ENCODE data around the gene PTGR3. TPM values are rescaled to one million over a fixed set of nuclear protein-coding genes. Genes with fewer than 3 reads are reported as not detected.

Gene PTGR3
- total RNA-seq, 2 experiments from 2014 or later, result 14.1 to 14.3 TPM

DNA sequence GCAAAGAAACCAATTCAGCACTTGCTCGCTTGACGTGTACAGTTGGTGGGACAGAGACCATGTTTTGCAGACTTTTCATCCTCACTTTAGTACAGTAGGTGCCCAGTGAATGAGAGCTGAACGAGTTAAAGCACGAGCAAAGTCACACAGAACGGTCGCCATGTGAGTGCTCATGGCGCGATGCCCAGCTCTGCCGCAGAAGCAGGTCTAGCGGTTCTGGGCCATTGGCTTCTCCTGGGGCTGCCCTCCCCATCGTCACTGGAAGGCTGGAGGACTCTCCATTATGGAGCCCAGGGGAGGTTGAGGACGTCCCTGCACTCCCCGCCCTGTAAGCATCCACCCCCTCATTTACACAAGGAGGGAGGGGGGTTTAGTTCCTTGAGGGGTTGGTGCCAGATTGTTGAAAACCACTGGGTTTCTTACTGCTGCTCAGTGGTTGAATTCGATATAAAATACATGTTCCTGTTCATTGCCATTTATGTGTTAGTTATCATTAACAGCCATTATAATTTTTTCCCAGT, 24.9 kb downstream of the PTGR3 start:
- TF ChIP-seq, protein P1, sequence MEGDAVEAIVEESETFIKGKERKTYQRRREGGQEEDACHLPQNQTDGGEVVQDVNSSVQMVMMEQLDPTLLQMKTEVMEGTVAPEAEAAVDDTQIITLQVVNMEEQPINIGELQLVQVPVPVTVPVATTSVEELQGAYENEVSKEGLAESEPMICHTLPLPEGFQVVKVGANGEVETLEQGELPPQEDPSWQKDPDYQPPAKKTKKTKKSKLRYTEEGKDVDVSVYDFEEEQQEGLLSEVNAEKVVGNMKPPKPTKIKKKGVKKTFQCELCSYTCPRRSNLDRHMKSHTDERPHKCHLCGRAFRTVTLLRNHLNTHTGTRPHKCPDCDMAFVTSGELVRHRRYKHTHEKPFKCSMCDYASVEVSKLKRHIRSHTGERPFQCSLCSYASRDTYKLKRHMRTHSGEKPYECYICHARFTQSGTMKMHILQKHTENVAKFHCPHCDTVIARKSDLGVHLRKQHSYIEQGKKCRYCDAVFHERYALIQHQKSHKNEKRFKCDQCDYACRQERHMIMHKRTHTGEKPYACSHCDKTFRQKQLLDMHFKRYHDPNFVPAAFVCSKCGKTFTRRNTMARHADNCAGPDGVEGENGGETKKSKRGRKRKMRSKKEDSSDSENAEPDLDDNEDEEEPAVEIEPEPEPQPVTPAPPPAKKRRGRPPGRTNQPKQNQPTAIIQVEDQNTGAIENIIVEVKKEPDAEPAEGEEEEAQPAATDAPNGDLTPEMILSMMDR (IDR thresholded peaks at IDR 0.05), result no peak

DNA sequence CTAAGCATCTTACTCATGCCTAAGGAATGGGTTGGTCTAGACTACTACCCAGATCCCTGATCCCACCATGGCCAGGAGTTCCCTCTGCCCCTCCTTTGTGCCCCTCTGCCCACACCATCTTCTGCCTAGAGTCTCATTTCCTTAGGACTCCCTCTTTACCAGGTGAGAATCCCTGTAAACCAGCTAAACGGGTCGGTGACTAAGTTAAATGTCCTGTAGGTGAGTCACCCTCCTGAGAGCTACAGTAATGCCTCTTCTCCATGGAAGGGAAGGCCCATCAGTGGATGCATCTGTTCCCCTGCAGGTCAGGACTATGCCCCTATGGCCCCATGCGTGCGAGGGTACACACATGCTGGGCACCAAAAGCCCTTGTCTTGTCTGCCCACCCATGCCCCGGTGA, 25.4 kb downstream of the PTGR3 start:
- H3K27ac Mint-ChIP-seq, result no peak overlapping the region
- DNase-seq, result no peak
- TF ChIP-seq, protein P1 (IDR thresholded peaks at IDR 0.05), result no peak

More for the DNA sequence above, 24.9 kb downstream of the PTGR3 start:
- Histone ChIP-seq H3K4me1 (ENCODE audit: insufficient read depth, low read length) (no peaks in the 10 kb centered on the region), H3K4me3 (ENCODE audit: low read length) (no peak overlapping the region), H3K27ac (ENCODE audit: low read depth in 1 of 2, low read length in 2 of 2) (no peak overlapping the region), H3K9me3 (ENCODE audit: control insufficient read depth in 1 of 2, insufficient read depth in 1 of 2, low read length in 2 of 2) (no peaks in the 10 kb centered on the region), H3K27me3 (ENCODE audit: control insufficient read depth in 1 of 2, insufficient read depth in 2 of 2, low read length in 2 of 2) (no peaks in the 10 kb centered on the region), H3K36me3 (ENCODE audit: insufficient read depth, low read length) (no peaks in the 10 kb centered on the region)
- H3K27ac Mint-ChIP-seq, result no peak overlapping the region
- ChIA-PET CTCF (no interaction called here), POLR2A (interaction anchor here (1.2 kb wide), 1 partner anchor 9 kb away, joined by 4 read pairs; no protein-coding TSS in a partner anchor)
- H3K4me1 Mint-ChIP-seq (ENCODE audit: low read depth), result no peaks in the 10 kb centered on the region
- H3K36me3 Mint-ChIP-seq (ENCODE audit: low read depth), result no peaks in the 10 kb centered on the region
- H3K27me3 Mint-ChIP-seq, result peaks cover 4% of the 10 kb centered on the region
- intact Hi-C loops (cut with DNase I, micrococcal nuclease), result no loop called here
- ATAC-seq (ENCODE audit: poor library complexity) (no peak), DNase-seq (no peak)
- H3K9me3 Mint-ChIP-seq, result no peaks in the 10 kb centered on the region
- no peak overlapping the region for H3K4me3 Mint-ChIP-seq

DNA sequence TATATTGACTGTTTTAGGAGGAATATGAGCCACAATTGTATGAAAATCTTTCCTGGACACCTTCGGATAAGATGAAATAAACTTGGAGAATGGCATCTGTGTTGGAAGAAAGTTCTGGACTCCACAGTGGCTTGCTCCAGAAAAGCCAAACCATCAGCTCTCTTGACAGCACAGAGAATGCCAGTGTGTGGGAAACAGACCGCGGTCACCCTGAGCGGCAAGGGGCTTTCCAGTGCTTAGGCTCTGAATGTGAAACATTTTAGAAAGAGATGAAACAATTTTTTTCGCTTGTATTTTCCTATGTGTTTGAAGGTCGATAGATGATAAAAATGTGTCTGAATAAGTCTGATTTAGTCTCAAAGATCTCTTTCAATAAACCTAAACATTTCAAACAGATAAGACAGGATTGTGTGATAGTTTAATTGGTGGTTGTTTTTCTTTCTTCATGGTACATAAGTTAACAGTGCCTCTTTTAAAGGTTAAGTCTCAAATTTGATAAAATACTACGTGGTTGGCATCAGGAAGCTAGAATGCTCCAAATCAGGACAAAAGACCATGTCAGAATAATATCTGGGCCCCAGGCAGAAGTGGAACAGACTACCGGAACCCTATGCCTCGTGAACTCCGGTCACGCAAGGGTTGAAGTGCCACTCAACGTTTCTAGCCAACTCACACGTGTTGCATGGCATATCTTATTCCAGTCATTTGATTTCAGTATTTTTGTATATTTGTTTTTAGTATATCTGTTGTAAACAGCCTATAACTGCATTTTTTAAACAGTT, 28.9 kb downstream of the PTGR3 start:
- no peak overlapping the region for H3K4me3 ChIP-seq (ENCODE audit: low read length)
- TF ChIP-seq, protein P1 (IDR thresholded peaks at IDR 0.05), result no peak
- H3K4me3 Mint-ChIP-seq, result no peak overlapping the region
- ATAC-seq (ENCODE audit: poor library complexity) (no peak), DNase-seq (no peak)
- no peaks in the 10 kb centered on the region for H3K36me3 Mint-ChIP-seq (ENCODE audit: low read depth)
- ChIA-PET CTCF (no interaction called here), POLR2A (no interaction called here)
- H3K27me3 Mint-ChIP-seq, result no peaks in the 10 kb centered on the region
- no peaks in the 10 kb centered on the region for H3K36me3 ChIP-seq (ENCODE audit: insufficient read depth, low read length)
- H3K27ac ChIP-seq (ENCODE audit: low read depth in 1 of 2, low read length in 2 of 2), result no peak overlapping the region
- H3K27ac Mint-ChIP-seq, result no peak overlapping the region
- no peaks in the 10 kb centered on the region for H3K9me3 ChIP-seq (ENCODE audit: control insufficient read depth in 1 of 2, insufficient read depth in 1 of 2, low read length in 2 of 2)
- no peaks in the 10 kb centered on the region for H3K4me1 ChIP-seq (ENCODE audit: insufficient read depth, low read length)
- H3K27me3 ChIP-seq (ENCODE audit: control insufficient read depth in 1 of 2, insufficient read depth in 2 of 2, low read length in 2 of 2), result no peaks in the 10 kb centered on the region
- intact Hi-C loops (cut with DNase I, micrococcal nuclease), result loop anchor here in 1 of 2 experiments (5.0 kb wide), 1 partner anchor 297 kb away; no protein-coding TSS in a partner anchor
- no peaks in the 10 kb centered on the region for H3K9me3 Mint-ChIP-seq
- no peaks in the 10 kb centered on the region for H3K4me1 Mint-ChIP-seq (ENCODE audit: low read depth)

More for the DNA sequence above, 25.4 kb downstream of the PTGR3 start:
- Mint-ChIP-seq H3K4me1 (ENCODE audit: low read depth) (no peaks in the 10 kb centered on the region), H3K4me3 (no peak overlapping the region), H3K27me3 (peaks cover 4% of the 10 kb centered on the region), H3K36me3 (ENCODE audit: low read depth) (no peaks in the 10 kb centered on the region), H3K9me3 (no peaks in the 10 kb centered on the region)
- ChIA-PET CTCF (no interaction called here), POLR2A (interaction anchor here (1.2 kb wide), 1 partner anchor 10 kb away, joined by 4 read pairs; no protein-coding TSS in a partner anchor)
- Histone ChIP-seq H3K4me1 (ENCODE audit: insufficient read depth, low read length) (no peaks in the 10 kb centered on the region), H3K9me3 (ENCODE audit: control insufficient read depth in 1 of 2, insufficient read depth in 1 of 2, low read length in 2 of 2) (no peaks in the 10 kb centered on the region), H3K4me3 (ENCODE audit: low read length) (no peak overlapping the region), H3K36me3 (ENCODE audit: insufficient read depth, low read length) (no peaks in the 10 kb centered on the region), H3K27me3 (ENCODE audit: control insufficient read depth in 1 of 2, insufficient read depth in 2 of 2, low read length in 2 of 2) (no peaks in the 10 kb centered on the region), H3K27ac (ENCODE audit: low read depth in 1 of 2, low read length in 2 of 2) (no peak overlapping the region)
- ATAC-seq (ENCODE audit: poor library complexity), result no peak
- intact Hi-C loops (cut with DNase I, micrococcal nuclease), result no loop called here
